DOHH2 (cell line): ENCODE data around the gene IL27RA.

Source experiments
- EZH2phosphoT487 ChIP-seq: fragments of 200-600 bp; sonication (generic); IDR thresholded peaks from 2 replicates; pipeline ENCODE4 v1.6.1; 2017; ENCODE audit warnings: borderline replicate concordance, mild to moderate bottlenecking, antibody characterized with exemption, low read length, moderate library complexity, mixed read lengths
- TF ChIP-seq, protein P1 (sequence below): fragments of 200-600 bp; sonication (generic); IDR thresholded peaks from one replicate; pipeline ENCODE4 v1.5.1; 2014; ENCODE audit warnings: antibody characterized with exemption, mild to moderate bottlenecking, low read depth, low read length; ENCODE audit not compliant: poor library complexity, severe bottlenecking

DNA sequence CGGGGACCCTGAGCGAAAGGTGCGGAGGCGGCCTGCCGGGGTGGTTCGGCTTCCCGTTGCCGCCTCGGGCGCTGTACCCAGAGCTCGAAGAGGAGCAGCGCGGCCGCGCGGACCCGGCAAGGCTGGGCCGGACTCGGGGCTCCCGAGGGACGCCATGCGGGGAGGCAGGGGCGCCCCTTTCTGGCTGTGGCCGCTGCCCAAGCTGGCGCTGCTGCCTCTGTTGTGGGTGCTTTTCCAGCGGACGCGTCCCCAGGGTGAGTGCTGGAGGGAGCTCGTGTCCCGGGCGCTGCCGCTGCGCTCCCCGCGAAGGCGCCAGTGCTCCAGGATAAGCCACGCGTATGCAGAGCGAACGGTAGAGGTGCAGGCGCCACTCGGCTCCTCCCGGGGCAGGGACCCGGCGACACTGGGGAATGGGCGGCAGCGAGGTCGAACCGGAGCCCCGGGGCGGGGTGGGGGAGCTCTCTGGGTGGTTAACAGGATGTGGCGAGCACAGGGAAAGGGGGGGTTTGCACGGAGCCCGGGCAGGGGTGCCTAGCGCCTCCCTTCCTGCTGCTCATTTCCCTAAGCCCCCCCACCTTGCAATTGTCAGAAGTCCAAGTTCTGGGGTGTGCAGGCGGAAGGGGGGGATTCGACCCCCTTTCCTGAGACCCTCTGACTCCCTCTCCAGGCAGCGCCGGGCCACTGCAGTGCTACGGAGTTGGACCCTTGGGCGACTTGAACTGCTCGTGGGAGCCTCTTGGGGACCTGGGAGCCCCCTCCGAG lies at the start of gene IL27RA:
- TF ChIP-seq, protein P1, sequence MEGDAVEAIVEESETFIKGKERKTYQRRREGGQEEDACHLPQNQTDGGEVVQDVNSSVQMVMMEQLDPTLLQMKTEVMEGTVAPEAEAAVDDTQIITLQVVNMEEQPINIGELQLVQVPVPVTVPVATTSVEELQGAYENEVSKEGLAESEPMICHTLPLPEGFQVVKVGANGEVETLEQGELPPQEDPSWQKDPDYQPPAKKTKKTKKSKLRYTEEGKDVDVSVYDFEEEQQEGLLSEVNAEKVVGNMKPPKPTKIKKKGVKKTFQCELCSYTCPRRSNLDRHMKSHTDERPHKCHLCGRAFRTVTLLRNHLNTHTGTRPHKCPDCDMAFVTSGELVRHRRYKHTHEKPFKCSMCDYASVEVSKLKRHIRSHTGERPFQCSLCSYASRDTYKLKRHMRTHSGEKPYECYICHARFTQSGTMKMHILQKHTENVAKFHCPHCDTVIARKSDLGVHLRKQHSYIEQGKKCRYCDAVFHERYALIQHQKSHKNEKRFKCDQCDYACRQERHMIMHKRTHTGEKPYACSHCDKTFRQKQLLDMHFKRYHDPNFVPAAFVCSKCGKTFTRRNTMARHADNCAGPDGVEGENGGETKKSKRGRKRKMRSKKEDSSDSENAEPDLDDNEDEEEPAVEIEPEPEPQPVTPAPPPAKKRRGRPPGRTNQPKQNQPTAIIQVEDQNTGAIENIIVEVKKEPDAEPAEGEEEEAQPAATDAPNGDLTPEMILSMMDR = peak; percentile 90
- TF ChIP-seq EZH2phosphoT487 = no peak
